KMS-11 (cell line): ENCODE measurements around the gene SEPHS1.

Experiments
- H2AFZ ChIP-seq: fragments of 200-600 bp; sonication (generic); 2 replicates; pipeline ENCODE4 v1.6.1; 2016; ENCODE audit warnings: antibody characterized with exemption, mixed run types, low read depth
- H3K27ac ChIP-seq: fragments of 200-600 bp; sonication (generic); 2 replicates; pipeline ENCODE4 v1.6.1; 2016; ENCODE audit warnings: mild to moderate bottlenecking, mixed run types
- H3K27me3 ChIP-seq: fragments of 200-600 bp; sonication (generic); 2 replicates; pipeline ENCODE4 v1.6.1; 2017; ENCODE audit warnings: mild to moderate bottlenecking, low read depth, mixed run types, moderate library complexity; ENCODE audit not compliant: insufficient read depth
- H3K36me3 ChIP-seq: fragments of 200-600 bp; sonication (generic); 2 replicates; pipeline ENCODE4 v1.6.1; 2017; ENCODE audit warnings: mild to moderate bottlenecking, mixed run types; ENCODE audit not compliant: insufficient read depth
- H3K4me1 ChIP-seq: fragments of 200-600 bp; sonication (generic); 2 replicates; pipeline ENCODE4 v1.6.1; 2016; ENCODE audit warnings: mild to moderate bottlenecking, low read depth, mixed run types; ENCODE audit not compliant: poor library complexity, severe bottlenecking
- H3K4me2 ChIP-seq: fragments of 200-600 bp; sonication (generic); 2 replicates; pipeline ENCODE4 v1.7.0; 2016; ENCODE audit warnings: mild to moderate bottlenecking, mixed run types
- H3K4me3 ChIP-seq: fragments of 200-600 bp; sonication (generic); IDR thresholded peaks from 2 replicates; pipeline ENCODE4 v1.6.1; 2017; ENCODE audit warnings: low read depth, low read length, mixed read lengths; ENCODE audit not compliant: insufficient read depth
- H3K79me2 ChIP-seq: fragments of 200-600 bp; sonication (generic); 2 replicates; pipeline ENCODE4 v1.6.1; 2016; ENCODE audit warnings: low read depth, mixed run types; ENCODE audit not compliant: insufficient read depth
- H3K9ac ChIP-seq: fragments of 200-600 bp; sonication (generic); 2 replicates; pipeline ENCODE4 v1.6.1; 2016; ENCODE audit warnings: mild to moderate bottlenecking, mixed run types
- H4K20me1 ChIP-seq: fragments of 200-600 bp; sonication (generic); 2 replicates; pipeline ENCODE4 v1.6.1; 2016; ENCODE audit warnings: mild to moderate bottlenecking, mixed run types; ENCODE audit not compliant: insufficient read depth
- TF ChIP-seq, protein P1 (sequence below): fragments of 200-600 bp; sonication (generic); conservative IDR thresholded peaks from 2 replicates; pipeline ENCODE4 v1.6.1; 2017; ENCODE audit warnings: low read depth, mild to moderate bottlenecking, antibody characterized with exemption, low read length, moderate library complexity, mixed read lengths

Gene SEPHS1

DNA sequence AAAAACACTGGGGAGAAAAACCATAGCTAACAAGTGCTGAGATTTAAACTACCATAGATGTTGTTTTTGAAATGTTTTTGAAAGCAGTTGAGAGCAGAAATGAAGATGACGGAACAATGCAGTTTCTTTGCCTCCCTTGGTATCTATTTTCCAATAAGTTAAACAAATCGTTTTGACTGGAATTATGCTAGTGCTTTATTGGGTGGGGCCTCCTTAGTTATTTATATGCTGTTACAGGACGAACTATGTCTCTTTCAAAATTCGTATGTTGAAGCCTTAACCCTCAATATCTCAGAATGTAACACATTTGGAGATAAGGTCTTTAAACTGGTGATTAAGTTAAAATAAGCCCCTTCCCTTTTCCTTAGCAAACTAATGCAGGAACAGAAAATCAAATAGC, 45.5 kb upstream of the SEPHS1 start:
- Histone ChIP-seq H3K4me1 (no peaks in the 10 kb centered on the region), H3K27ac (no peak overlapping the region), H3K79me2 (no peaks in the 10 kb centered on the region), H2AFZ (no peak overlapping the region), H3K36me3 (no peaks in the 10 kb centered on the region), H4K20me1 (no peaks in the 10 kb centered on the region), H3K9ac (no peak overlapping the region), H3K4me2 (no peak overlapping the region), H3K27me3 (no peaks in the 10 kb centered on the region), H3K4me3 (no peak overlapping the region)
- TF ChIP-seq, protein P1, sequence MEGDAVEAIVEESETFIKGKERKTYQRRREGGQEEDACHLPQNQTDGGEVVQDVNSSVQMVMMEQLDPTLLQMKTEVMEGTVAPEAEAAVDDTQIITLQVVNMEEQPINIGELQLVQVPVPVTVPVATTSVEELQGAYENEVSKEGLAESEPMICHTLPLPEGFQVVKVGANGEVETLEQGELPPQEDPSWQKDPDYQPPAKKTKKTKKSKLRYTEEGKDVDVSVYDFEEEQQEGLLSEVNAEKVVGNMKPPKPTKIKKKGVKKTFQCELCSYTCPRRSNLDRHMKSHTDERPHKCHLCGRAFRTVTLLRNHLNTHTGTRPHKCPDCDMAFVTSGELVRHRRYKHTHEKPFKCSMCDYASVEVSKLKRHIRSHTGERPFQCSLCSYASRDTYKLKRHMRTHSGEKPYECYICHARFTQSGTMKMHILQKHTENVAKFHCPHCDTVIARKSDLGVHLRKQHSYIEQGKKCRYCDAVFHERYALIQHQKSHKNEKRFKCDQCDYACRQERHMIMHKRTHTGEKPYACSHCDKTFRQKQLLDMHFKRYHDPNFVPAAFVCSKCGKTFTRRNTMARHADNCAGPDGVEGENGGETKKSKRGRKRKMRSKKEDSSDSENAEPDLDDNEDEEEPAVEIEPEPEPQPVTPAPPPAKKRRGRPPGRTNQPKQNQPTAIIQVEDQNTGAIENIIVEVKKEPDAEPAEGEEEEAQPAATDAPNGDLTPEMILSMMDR: no peak

DNA sequence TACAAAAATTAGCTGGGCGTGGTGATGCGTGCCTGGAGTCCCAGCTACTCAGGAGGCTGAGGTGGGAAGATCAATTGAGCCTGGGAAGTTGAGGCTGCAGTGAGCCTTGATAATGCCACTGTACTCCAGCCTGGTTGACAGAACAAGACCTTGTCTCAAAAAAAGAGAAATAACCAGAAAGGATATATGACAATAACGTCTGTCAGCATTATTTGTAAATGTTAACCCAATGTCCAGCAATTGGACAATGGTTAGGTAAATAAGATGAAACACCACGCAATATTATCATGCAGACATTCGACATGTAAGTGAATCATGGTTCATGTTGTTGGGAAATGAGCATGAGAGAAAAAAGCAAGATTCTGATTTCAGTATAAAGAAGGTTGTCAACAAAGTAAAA, 44.6 kb upstream of the SEPHS1 start:
- Histone ChIP-seq H3K4me2 (no peak overlapping the region), H3K4me3 (no peak overlapping the region), H3K79me2 (no peaks in the 10 kb centered on the region), H2AFZ (no peak overlapping the region), H3K36me3 (no peaks in the 10 kb centered on the region), H4K20me1 (no peaks in the 10 kb centered on the region), H3K27me3 (no peaks in the 10 kb centered on the region), H3K27ac (no peak overlapping the region), H3K9ac (no peak overlapping the region), H3K4me1 (no peaks in the 10 kb centered on the region)
- TF ChIP-seq, protein P1: no peak

DNA sequence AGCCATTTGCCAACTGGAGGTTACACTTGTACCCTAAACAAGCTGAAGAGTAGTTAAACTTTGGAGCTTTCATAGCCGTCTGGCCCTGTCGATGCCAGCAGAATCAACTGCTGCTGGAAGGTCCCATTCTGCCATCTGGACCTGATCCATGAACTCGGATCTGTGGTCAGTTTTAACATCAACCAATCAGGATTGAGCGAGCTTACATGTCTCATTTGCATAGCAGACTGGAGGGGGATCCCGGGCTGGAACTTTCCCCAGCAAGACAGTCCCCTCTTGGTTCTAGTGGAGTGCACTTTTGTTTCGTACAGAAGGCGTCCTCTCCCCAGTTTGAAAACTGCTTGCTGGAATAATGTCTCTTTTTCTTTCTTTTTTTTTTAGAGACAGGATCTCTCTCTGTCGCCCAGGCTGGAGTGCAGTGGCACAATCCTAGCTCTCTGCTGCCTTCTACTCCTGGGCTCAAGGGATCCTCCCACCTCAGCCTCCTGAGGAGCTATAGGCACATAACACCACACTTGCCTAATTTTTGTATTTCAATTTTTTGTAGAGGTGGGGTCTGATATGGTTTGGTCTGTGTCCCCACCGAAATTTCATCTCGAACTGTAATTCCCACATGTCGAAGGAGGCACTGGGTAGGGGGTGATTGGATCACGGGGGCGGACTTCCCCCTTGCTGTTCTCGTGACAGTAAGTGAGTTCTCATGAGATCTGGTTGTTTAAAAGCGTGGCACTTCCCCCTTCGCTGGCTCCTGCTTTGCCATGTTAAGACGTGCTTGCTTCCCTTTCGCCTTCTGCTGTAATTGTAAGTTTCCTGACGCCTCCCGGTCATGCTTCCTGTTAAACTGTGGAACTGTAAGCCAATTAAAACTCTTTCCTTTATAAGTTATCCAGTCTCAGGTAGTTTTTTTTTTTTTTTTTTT, 42.8 kb upstream of the SEPHS1 start:
- H2AFZ ChIP-seq: no peak overlapping the region
- no peak overlapping the region for H3K4me2 ChIP-seq
- H3K27ac ChIP-seq: no peak overlapping the region
- H3K79me2 ChIP-seq: no peaks in the 10 kb centered on the region
- no peak overlapping the region for H3K4me3 ChIP-seq
- H3K27me3 ChIP-seq: no peaks in the 10 kb centered on the region
- H3K9ac ChIP-seq: no peak overlapping the region
- TF ChIP-seq, protein P1: no peak
- H4K20me1 ChIP-seq: no peaks in the 10 kb centered on the region
- H3K36me3 ChIP-seq: no peaks in the 10 kb centered on the region
- no peaks in the 10 kb centered on the region for H3K4me1 ChIP-seq

DNA sequence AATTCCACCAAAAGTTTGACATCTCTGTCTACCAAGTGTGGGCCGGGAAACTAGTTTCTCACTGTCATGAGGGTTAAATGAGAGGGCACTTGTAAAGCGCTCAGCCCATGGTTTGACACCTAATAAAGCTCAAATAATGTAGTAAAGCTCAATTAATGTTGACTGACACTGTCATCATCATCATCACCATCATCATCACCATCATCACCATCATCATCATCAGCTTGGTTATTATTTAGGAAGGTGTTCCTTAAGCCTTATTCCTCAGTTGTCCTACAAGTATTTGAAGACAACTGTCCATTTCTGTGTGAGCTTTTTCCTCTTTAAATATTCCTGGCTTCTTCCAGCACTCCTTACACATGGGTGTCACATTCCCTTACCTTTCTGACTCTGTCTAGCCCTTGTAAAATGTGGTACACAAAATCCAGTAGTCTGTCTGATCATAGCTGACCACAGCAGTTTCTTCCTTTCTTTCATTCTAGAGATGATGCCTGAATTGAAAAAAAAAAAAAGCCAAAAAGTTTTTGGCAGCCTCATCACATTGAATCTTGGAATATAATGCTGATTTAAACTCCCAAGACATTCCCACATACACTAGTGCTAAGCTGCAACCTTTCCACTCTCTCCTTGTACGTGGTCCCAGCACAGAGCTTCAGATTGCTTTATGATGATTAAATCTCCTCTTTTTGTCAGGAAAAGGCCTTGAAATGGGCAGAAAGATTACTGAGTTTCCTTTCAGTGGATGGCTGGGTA, 40.6 kb upstream of the SEPHS1 start:
- no peak overlapping the region for H3K4me3 ChIP-seq
- H4K20me1 ChIP-seq: no peaks in the 10 kb centered on the region
- H3K27ac ChIP-seq: no peak overlapping the region
- H3K4me1 ChIP-seq: no peaks in the 10 kb centered on the region
- H3K79me2 ChIP-seq: no peaks in the 10 kb centered on the region
- no peaks in the 10 kb centered on the region for H3K27me3 ChIP-seq
- no peak overlapping the region for H3K9ac ChIP-seq
- TF ChIP-seq, protein P1: no peak
- no peak overlapping the region for H2AFZ ChIP-seq
- no peaks in the 10 kb centered on the region for H3K36me3 ChIP-seq
- H3K4me2 ChIP-seq: no peak overlapping the region
